Fibroblast of lung (primary cell): ENCODE measurements around the gene PLD1.

ENCODE experiments used
- CTCF ChIP-seq, 2 donors: IDR thresholded peaks in 1 of 2; conservative IDR thresholded peaks in 1 of 2; 1 replicate in 1 of 2; 2 replicates in 1 of 2; pipeline ENCODE4 v1.5.1; 2011 to 2012; ENCODE audit warnings: low read length in 2 of 2, control low read depth in 1 of 2, inconsistent platforms in 1 of 2, low read depth in 1 of 2, mild to moderate bottlenecking in 1 of 2
- EZH2 ChIP-seq: IDR thresholded peaks from 2 replicates; pipeline ENCODE4 v1.5.1; 2012; ENCODE audit warnings: low read length, control low read depth, mild to moderate bottlenecking; ENCODE audit errors: missing control alignments

GRCh38 chr3:171566803-171567422 lies 243.4 kb downstream of the PLD1 start:
- TF ChIP-seq CTCF (conservative IDR thresholded peaks at IDR 0.05 in 1 of 2, IDR thresholded peaks at IDR 0.05 in 1 of 2; ENCODE audit: low read depth in 1 of 2, low read length in 2 of 2) (peak; percentile 53 to 61), EZH2 (no peak)
